GM19463 (cell line): ENCODE results near the gene BAX.

Source experiments
- ATAC-seq: cut with Tn5 transposase; IDR thresholded peaks from one replicate; pipeline ENCODE4 v1.9.1; 2021; ENCODE audit warnings: mild to moderate bottlenecking, moderate library complexity; ENCODE audit not compliant: unreplicated experiment

Gene BAX

DNA sequence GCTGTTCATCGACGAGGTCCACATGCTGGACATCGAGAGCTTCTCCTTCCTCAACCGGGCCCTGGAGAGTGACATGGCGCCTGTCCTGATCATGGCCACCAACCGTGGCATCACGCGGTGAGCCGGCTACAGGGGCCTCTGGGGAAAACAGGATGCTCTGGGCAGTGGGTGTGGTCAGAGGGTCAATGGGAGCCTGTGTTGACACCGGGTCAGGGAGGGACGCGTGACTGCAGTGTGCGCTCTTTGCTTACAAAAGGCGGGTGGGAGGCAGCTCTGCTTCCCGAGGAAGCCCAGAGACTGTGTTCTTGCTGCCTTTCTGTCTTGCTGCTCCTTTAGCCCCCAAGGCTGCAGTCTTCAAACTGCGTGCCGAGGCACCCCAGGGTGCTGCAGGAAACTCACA lies 56.5 kb downstream of the BAX start:
- ATAC-seq, result no peak
